Measurements from ENCODE around the gene AHSA1. TPM values are rescaled to one million over a fixed set of nuclear protein-coding genes. Genes with fewer than 3 reads are reported as not detected.

Gene AHSA1
- polyA plus RNA-seq, 1 donor (not counting 4 experiments of a cell fraction or from before 2014, with no cell fraction given) = 247 TPM

DNA sequence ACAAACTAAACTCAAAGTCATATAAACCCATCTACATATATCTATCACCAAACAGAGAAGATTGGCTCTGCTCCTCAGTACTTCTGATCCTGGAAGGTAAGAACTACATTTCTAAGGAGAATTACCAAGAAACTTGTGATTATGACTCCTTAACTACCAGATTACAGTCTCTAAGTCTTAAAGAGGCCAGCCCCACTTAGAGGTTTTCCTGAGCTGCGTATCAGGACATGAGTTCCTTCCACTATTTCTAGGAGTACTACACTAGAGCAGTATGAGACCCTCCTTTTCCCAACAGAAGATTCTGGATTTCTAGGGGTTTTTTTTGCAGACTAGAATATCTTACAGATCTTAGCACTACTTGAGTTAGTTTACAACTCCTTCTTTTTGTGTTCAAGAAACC is 34.5 kb upstream of the AHSA1 start, which contains the start of gene NOXRED1:
Gene NOXRED1 (minus strand): TSS at position 101 of the 400 bp plus-strand sequence. CDS start 634 bp downstream, outside the sequence.
- Histone ChIP-seq H4K20me1 (ENCODE audit: control insufficient read depth, extremely low read depth, insufficient read depth, low read length) (no peaks in the 10 kb centered on the region), H3K9me3 (ENCODE audit: control insufficient read depth, low read depth, low read length) (no peaks in the 10 kb centered on the region), H3K79me2 (ENCODE audit: control insufficient read depth, insufficient read depth, low read length) (no peaks in the 10 kb centered on the region), H3K36me3 (ENCODE audit: control insufficient read depth in 2 of 2, extremely low read depth in 1 of 2, insufficient read depth in 2 of 2, low read length in 2 of 2) (peaks cover 16 to 22% of the 10 kb centered on the region in 2 experiments), H3K4me1 (ENCODE audit: control insufficient read depth, extremely low read depth, insufficient read depth, low read length) (no peaks in the 10 kb centered on the region), H3K27me3 (ENCODE audit: control insufficient read depth, extremely low read depth, insufficient read depth, low read length) (no peaks in the 10 kb centered on the region), H3K4me3 (ENCODE audit: control insufficient read depth in 2 of 3, extremely low read depth in 1 of 3, insufficient read depth in 2 of 3, low read depth in 1 of 3, low read length in 3 of 3) (no peak within 1 kb of the TSS), H3K4me2 (ENCODE audit: control insufficient read depth, extremely low read depth, insufficient read depth, low read depth, low read length) (no peak within 1 kb of the TSS), H3K9ac (ENCODE audit: control insufficient read depth, extremely low read depth, insufficient read depth, low read length) (no peak within 1 kb of the TSS), H2AFZ (ENCODE audit: control insufficient read depth, low read length) (no peak within 1 kb of the TSS), H3K27ac (ENCODE audit: control insufficient read depth, insufficient read depth, low read length) (no peak within 1 kb of the TSS), H3K9me1 (ENCODE audit: control insufficient read depth, extremely low read depth, insufficient read depth, low read length) (no peaks in the 10 kb centered on the region)
- FAIRE-seq (no peak), DNase-seq (ENCODE audit: low read depth, low spot score) (no peak)
- dilution Hi-C loops (cut with MboI; ENCODE audit: extremely low pct_ligation_motif_present, low sequenced_read_pairs) = no loop called here
- no peak for TF ChIP-seq EZH2 (IDR thresholded peaks at IDR 0.05; ENCODE audit: low read length)
- TF ChIP-seq, protein P1, sequence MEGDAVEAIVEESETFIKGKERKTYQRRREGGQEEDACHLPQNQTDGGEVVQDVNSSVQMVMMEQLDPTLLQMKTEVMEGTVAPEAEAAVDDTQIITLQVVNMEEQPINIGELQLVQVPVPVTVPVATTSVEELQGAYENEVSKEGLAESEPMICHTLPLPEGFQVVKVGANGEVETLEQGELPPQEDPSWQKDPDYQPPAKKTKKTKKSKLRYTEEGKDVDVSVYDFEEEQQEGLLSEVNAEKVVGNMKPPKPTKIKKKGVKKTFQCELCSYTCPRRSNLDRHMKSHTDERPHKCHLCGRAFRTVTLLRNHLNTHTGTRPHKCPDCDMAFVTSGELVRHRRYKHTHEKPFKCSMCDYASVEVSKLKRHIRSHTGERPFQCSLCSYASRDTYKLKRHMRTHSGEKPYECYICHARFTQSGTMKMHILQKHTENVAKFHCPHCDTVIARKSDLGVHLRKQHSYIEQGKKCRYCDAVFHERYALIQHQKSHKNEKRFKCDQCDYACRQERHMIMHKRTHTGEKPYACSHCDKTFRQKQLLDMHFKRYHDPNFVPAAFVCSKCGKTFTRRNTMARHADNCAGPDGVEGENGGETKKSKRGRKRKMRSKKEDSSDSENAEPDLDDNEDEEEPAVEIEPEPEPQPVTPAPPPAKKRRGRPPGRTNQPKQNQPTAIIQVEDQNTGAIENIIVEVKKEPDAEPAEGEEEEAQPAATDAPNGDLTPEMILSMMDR (optimal IDR thresholded peaks at IDR 0.05 in 1 of 3, IDR thresholded peaks at IDR 0.05 in 1 of 3, conservative IDR thresholded peaks at IDR 0.05 in 1 of 3; ENCODE audit: extremely low read depth in 1 of 3, insufficient read depth in 2 of 3, low read length in 3 of 3) = no peak

DNA sequence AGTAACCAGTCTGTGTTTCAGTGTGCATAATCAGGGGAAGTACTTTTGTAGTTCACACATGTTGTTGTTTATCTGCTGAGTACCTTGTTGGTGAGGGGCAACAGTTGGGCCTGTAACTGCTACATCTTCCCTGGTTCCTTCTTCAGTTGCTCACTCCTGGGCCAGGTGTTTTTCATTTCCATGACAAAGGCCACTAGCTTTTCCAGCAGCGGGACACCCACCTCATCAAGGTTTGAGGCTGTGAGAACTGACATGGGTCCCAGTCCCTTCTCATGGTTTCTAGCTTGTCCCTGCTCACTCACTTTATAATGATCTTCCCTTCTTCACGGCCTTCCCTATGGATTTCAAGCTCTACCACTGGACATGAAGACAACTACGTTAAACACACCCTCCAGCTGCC is 33.0 kb upstream of the AHSA1 start:
- DNase-seq (ENCODE audit: low read depth, low spot score) (no peak), FAIRE-seq (no peak)
- H3K4me1 ChIP-seq (ENCODE audit: control insufficient read depth, extremely low read depth, insufficient read depth, low read length) = no peaks in the 10 kb centered on the region
- H3K27ac ChIP-seq (ENCODE audit: control insufficient read depth, insufficient read depth, low read length) = no peak overlapping the region
- no peak overlapping the region for H3K4me2 ChIP-seq (ENCODE audit: control insufficient read depth, extremely low read depth, insufficient read depth, low read depth, low read length)
- H3K9ac ChIP-seq (ENCODE audit: control insufficient read depth, extremely low read depth, insufficient read depth, low read length) = no peak overlapping the region
- H4K20me1 ChIP-seq (ENCODE audit: control insufficient read depth, extremely low read depth, insufficient read depth, low read length) = no peaks in the 10 kb centered on the region
- H3K9me1 ChIP-seq (ENCODE audit: control insufficient read depth, extremely low read depth, insufficient read depth, low read length) = no peaks in the 10 kb centered on the region
- peaks cover 26 to 28% of the 10 kb centered on the region in 2 experiments for H3K36me3 ChIP-seq (ENCODE audit: control insufficient read depth in 2 of 2, extremely low read depth in 1 of 2, insufficient read depth in 2 of 2, low read length in 2 of 2)
- dilution Hi-C loops (cut with MboI; ENCODE audit: extremely low pct_ligation_motif_present, low sequenced_read_pairs) = no loop called here
- TF ChIP-seq, protein P1 (optimal IDR thresholded peaks at IDR 0.05 in 1 of 3, IDR thresholded peaks at IDR 0.05 in 1 of 3, conservative IDR thresholded peaks at IDR 0.05 in 1 of 3; ENCODE audit: extremely low read depth in 1 of 3, insufficient read depth in 2 of 3, low read length in 3 of 3) = no peak
- TF ChIP-seq EZH2 (IDR thresholded peaks at IDR 0.05; ENCODE audit: low read length) = no peak
- no peak overlapping the region for H2AFZ ChIP-seq (ENCODE audit: control insufficient read depth, low read length)
- H3K27me3 ChIP-seq (ENCODE audit: control insufficient read depth, extremely low read depth, insufficient read depth, low read length) = no peaks in the 10 kb centered on the region
- H3K4me3 ChIP-seq (ENCODE audit: control insufficient read depth in 2 of 3, extremely low read depth in 1 of 3, insufficient read depth in 2 of 3, low read depth in 1 of 3, low read length in 3 of 3) = no peak overlapping the region
- no peaks in the 10 kb centered on the region for H3K9me3 ChIP-seq (ENCODE audit: control insufficient read depth, low read depth, low read length)
- no peaks in the 10 kb centered on the region for H3K79me2 ChIP-seq (ENCODE audit: control insufficient read depth, insufficient read depth, low read length)

Measured in keratinocyte (primary cell).